Stomach (tissue), 9 donors: ENCODE results near the gene CTTNBP2. TPM values are rescaled to one million over a fixed set of nuclear protein-coding genes. Genes with fewer than 3 reads are reported as not detected.

ENCODE experiments used
- DNase-seq, 2 donors: peaks; one replicate each; pipeline versions ENCODE4 v3.0.0 to v3.0.0-alpha.2; 2013 to 2019
- H3K27ac ChIP-seq, 5 donors: fragments of 200-600 bp in 4 of 5; sonication (generic) in 4 of 5; one replicate each; pipeline ENCODE4 v1.5.1; 2013 to 2019; ENCODE audit warnings: mild to moderate bottlenecking in 1 of 5, moderate library complexity in 1 of 5
- H3K27me3 ChIP-seq, 3 donors: fragments of 200-600 bp; sonication (generic); one replicate each; pipeline ENCODE4 v1.5.1; 2017 to 2019; ENCODE audit warnings: mixed run types in 1 of 3
- H3K36me3 ChIP-seq, 4 donors: fragments of 200-600 bp; sonication (generic); 1 replicate in 3 of 4; 2 replicates in 1 of 4; pipeline ENCODE4 v1.5.1; 2016 to 2019
- H3K4me1 ChIP-seq, 4 donors: fragments of 200-600 bp; sonication (generic); one replicate each; pipeline ENCODE4 v1.5.1; 2016 to 2019
- H3K4me3 ChIP-seq, 4 donors: fragments of 200-600 bp; sonication (generic) in 3 of 4; one replicate each; pipeline ENCODE4 v1.5.1; 2016 to 2019; ENCODE audit warnings: mild to moderate bottlenecking in 1 of 4
- H3K9me3 ChIP-seq, 4 donors: fragments of 200-600 bp; sonication (generic); one replicate each; pipeline ENCODE4 v1.5.1; 2016 to 2019
- CTCF ChIP-seq, 7 experiments: fragments of 450-650 bp in 4 of 7; fragments of 200-600 bp in 3 of 7; sonication (generic) in 3 of 7; IDR thresholded peaks; one replicate each; pipeline ENCODE4 v1.5.1; 2016 to 2019; ENCODE audit warnings: antibody characterized with exemption in 7 of 7, control low read depth in 2 of 7, mild to moderate bottlenecking in 1 of 7
- EP300 ChIP-seq: sonication (generic); formaldehyde crosslinking; IDR thresholded peaks from one replicate; pipeline ENCODE4 v1.6.1; 2017; ENCODE audit warnings: antibody characterized with exemption
- POLR2A ChIP-seq, 4 donors: fragments of 450-650 bp; IDR thresholded peaks; one replicate each; pipeline ENCODE4 v1.6.1; 2016; ENCODE audit warnings: antibody characterized with exemption in 4 of 4, control low read depth in 2 of 4, mild to moderate bottlenecking in 1 of 4, moderate library complexity in 1 of 4
- POLR2AphosphoS5 ChIP-seq, 3 donors: sonication (generic); formaldehyde crosslinking; IDR thresholded peaks; one replicate each; pipeline ENCODE4 v1.6.1; 2016; ENCODE audit warnings: antibody characterized with exemption in 3 of 3
- WGBS, 5 donors: extraction: QIAGEN DNeasy Blood & Tissue Kit in 3 of 5; methylation state at CpG; one replicate each; pipeline versions ENCODE4 v1.1.5 to v1.1.7; 2013 to 2018; 5-methylcytosine and 5-hydroxymethylcytosine counted together
- intact Hi-C: fragments of 100-400 bp; cut with DNase I; formaldehyde crosslinking; loops from one replicate; pipeline ENCODE4 v1.15.1; 2023; ENCODE audit warnings: low total_unique reads
- polyA plus RNA-seq, 3 donors: library from polyadenylated mRNA; stranded (reverse); fragments of 200-250 nt; gene quantifications; one replicate each; pipeline ENCODE4 v1.2.3, GENCODE V29; 2013
- total RNA-seq, 5 donors: library from RNA; depleted of rRNA; stranded (reverse); fragments of >200 nt; gene quantifications; one replicate each; pipeline versions ENCODE4 v1.1.0 to v1.2.3, GENCODE V29; 2014 to 2016
- donor health status: healthy with polysubstance abuse.
- donor health status: Bipolar disorder and iron deficiency.
- donor health status: healthy.

CTTNBP2 gene
- total and polyA plus RNA-seq, 8 donors, result 0.62 to 56.4 (median 5.6) TPM

- H3K4me1 ChIP-seq, result peaks cover 13 to 30% (median 16%) of the 10 kb centered on the region in 4 donors
- H3K9me3 ChIP-seq, result no peaks in the 10 kb centered on the region
- WGBS, 5 donors, result 51 to 68% (median 65%) methylated on average over 4 of the region's 4 CpGs
- H3K27me3 ChIP-seq, result peaks cover 0 to 28% (median 24%) of the 10 kb centered on the region in 3 donors
- intact Hi-C loops, result no loop called here
- H3K36me3 ChIP-seq, result no peaks in the 10 kb centered on the region
- no peak for DNase-seq
- TF ChIP-seq POLR2AphosphoS5 (IDR thresholded peaks at IDR 0.05) (no peak), POLR2A (IDR thresholded peaks at IDR 0.05) (no peak)
- no peak overlapping the region for H3K27ac ChIP-seq
- peak overlapping the region in 1 of 4 donors; percentile 73 for H3K4me3 ChIP-seq
Observed at GRCh38 chr7:117871401-117871777, 1.9 kb downstream of the CTTNBP2 start.

- no peak overlapping the region for H3K27ac ChIP-seq
- no peaks in the 10 kb centered on the region for H3K9me3 ChIP-seq
- peak in 1 of 2 donors; percentile 20 for DNase-seq
- H3K4me3 ChIP-seq, result no peak overlapping the region
- TF ChIP-seq POLR2A (IDR thresholded peaks at IDR 0.05) (no peak), POLR2AphosphoS5 (IDR thresholded peaks at IDR 0.05) (no peak)
- no peaks in the 10 kb centered on the region for H3K36me3 ChIP-seq
- WGBS, 5 donors, result 62 to 79% (median 74%) methylated on average over 6 of the region's 6 CpGs
- peaks cover 0 to 28% (median 23%) of the 10 kb centered on the region in 3 donors for H3K27me3 ChIP-seq
- H3K4me1 ChIP-seq, result peaks cover 13 to 30% (median 16%) of the 10 kb centered on the region in 4 donors
- intact Hi-C loops, result no loop called here
Observed at GRCh38 chr7:117870448-117871130, 2.7 kb downstream of the CTTNBP2 start.

- Histone ChIP-seq H3K4me3 (no peak overlapping the region), H3K4me1 (peaks cover 13 to 30% (median 16%) of the 10 kb centered on the region in 4 donors), H3K9me3 (no peaks in the 10 kb centered on the region), H3K27ac (no peak overlapping the region), H3K27me3 (peaks cover 0 to 24% (median 20%) of the 10 kb centered on the region in 3 donors), H3K36me3 (no peaks in the 10 kb centered on the region)
- WGBS, 5 donors, result 48 to 63% (median 60%) methylated on average over 2 of the region's 2 CpGs
- intact Hi-C loops, result no loop called here
- TF ChIP-seq POLR2AphosphoS5 (IDR thresholded peaks at IDR 0.05), result no peak
- no peak for TF ChIP-seq POLR2A (IDR thresholded peaks at IDR 0.05)
- TF ChIP-seq EP300, result no peak
- TF ChIP-seq CTCF (IDR thresholded peaks at IDR 0.05), result no peak
- no peak for DNase-seq
Observed at GRCh38 chr7:117869374-117869773, 3.9 kb downstream of the CTTNBP2 start.

GRCh38 chr7:117863618-117864017 lies 9.6 kb downstream of the CTTNBP2 start:
- Histone ChIP-seq H3K27me3 (no peaks in the 10 kb centered on the region), H3K4me3 (no peak overlapping the region), H3K27ac (no peak overlapping the region), H3K36me3 (no peaks in the 10 kb centered on the region), H3K9me3 (no peaks in the 10 kb centered on the region), H3K4me1 (peaks cover 0 to 10% (median 4%) of the 10 kb centered on the region in 4 donors)
- DNase-seq, result no peak
- intact Hi-C loops, result no loop called here
- WGBS, 5 donors, result 51 to 60% (median 52%) methylated on average over 2 of the region's 2 CpGs
- no peak for TF ChIP-seq POLR2AphosphoS5 (IDR thresholded peaks at IDR 0.05)
- no peak for TF ChIP-seq CTCF (IDR thresholded peaks at IDR 0.05)
- no peak for TF ChIP-seq POLR2A (IDR thresholded peaks at IDR 0.05)
- no peak for TF ChIP-seq EP300

- intact Hi-C loops, result no loop called here
- H3K36me3 ChIP-seq, result no peaks in the 10 kb centered on the region
- no peak overlapping the region for H3K27ac ChIP-seq
- 33 to 60% (median 41%) methylated on average over 3 of the region's 3 CpGs for WGBS, 5 donors
- no peak for DNase-seq
- TF ChIP-seq POLR2A (IDR thresholded peaks at IDR 0.05) (no peak), POLR2AphosphoS5 (IDR thresholded peaks at IDR 0.05) (no peak)
- H3K4me1 ChIP-seq, result peaks cover 0 to 10% (median 4%) of the 10 kb centered on the region in 4 donors
- H3K27me3 ChIP-seq, result no peaks in the 10 kb centered on the region
- no peak overlapping the region for H3K4me3 ChIP-seq
- H3K9me3 ChIP-seq, result no peaks in the 10 kb centered on the region
Observed at GRCh38 chr7:117862378-117862777, 10.9 kb downstream of the CTTNBP2 start.

- no peaks in the 10 kb centered on the region for H3K36me3 ChIP-seq
- H3K4me1 ChIP-seq, result peaks cover 0 to 10% (median 4%) of the 10 kb centered on the region in 4 donors
- intact Hi-C loops, result no loop called here
- no peaks in the 10 kb centered on the region for H3K9me3 ChIP-seq
- H3K27me3 ChIP-seq, result no peaks in the 10 kb centered on the region
- TF ChIP-seq POLR2A (IDR thresholded peaks at IDR 0.05) (no peak), EP300 (no peak), POLR2AphosphoS5 (IDR thresholded peaks at IDR 0.05) (no peak), CTCF (IDR thresholded peaks at IDR 0.05) (no peak)
- 79 to 92% (median 91%) methylated on average over 4 of the region's 4 CpGs for WGBS, 5 donors
- no peak overlapping the region for H3K27ac ChIP-seq
- no peak overlapping the region for H3K4me3 ChIP-seq
- no peak for DNase-seq
Observed at GRCh38 chr7:117859246-117859812, 13.9 kb downstream of the CTTNBP2 start.
